ENCODE measurements around the gene MAP3K2. TPM values are rescaled to one million over a fixed set of nuclear protein-coding genes. Genes with fewer than 3 reads are reported as not detected.

Gene MAP3K2
- total and polyA plus RNA-seq, 2 of the 4 experiments (the other 2 are of a cell fraction), result 6.2 to 30.8 TPM

DNA sequence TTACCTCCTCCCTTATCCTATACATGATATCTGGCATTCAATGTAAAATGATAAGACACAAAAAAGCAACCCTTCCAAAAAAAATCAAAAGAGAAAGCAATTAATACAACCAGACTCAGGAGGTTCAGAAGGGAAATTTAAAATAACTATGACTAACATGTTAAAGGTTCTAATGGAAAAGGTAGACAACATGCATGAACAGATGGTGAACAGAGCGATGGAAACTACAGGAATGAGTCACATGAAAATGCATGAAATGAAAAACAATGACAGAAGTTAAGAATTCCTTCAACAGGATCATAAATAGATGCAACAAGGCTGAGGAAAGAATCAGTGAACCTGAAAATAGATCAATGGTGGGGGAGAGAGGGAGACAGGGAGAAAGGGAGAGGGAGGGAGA, 67.7 kb downstream of the MAP3K2 start:
- H3K9me3 ChIP-seq (ENCODE audit: control insufficient read depth, insufficient read depth, low read length), result no peaks in the 10 kb centered on the region
- H3K4me2 ChIP-seq (ENCODE audit: low read depth, low read length), result no peak overlapping the region
- H2BK15ac ChIP-seq (ENCODE audit: low read depth, low read length), result no peak overlapping the region
- TF ChIP-seq MAFK (IDR thresholded peaks at IDR 0.05; ENCODE audit: low read depth, low read length), result no peak
- TF ChIP-seq CEBPB (IDR thresholded peaks at IDR 0.05; ENCODE audit: low read depth, low read length), result no peak
- TF ChIP-seq CHD1 (IDR thresholded peaks at IDR 0.05; ENCODE audit: low read depth, low read length), result no peak
- no peak for TF ChIP-seq BHLHE40 (IDR thresholded peaks at IDR 0.05; ENCODE audit: low read depth, low read length)
- TF ChIP-seq NFE2L2 (IDR thresholded peaks at IDR 0.05; ENCODE audit: low read depth, low read length), result no peak
- TF ChIP-seq POLR2A (IDR thresholded peaks at IDR 0.05; ENCODE audit: low read depth, low read length), result no peak
- H3K4me1 ChIP-seq (ENCODE audit: control insufficient read depth, insufficient read depth, low read length), result peaks cover 3% of the 10 kb centered on the region
- H2BK120ac ChIP-seq (ENCODE audit: low read depth, low read length), result peak overlapping the region; percentile 58; the same call in 1 of the 2 replicates
- peaks cover 8 to 15% of the 10 kb centered on the region in 2 experiments for H3K79me1 ChIP-seq (ENCODE audit: low read depth in 1 of 2, low read length in 2 of 2)
- no peaks in the 10 kb centered on the region for H3K27me3 ChIP-seq (ENCODE audit: control insufficient read depth, insufficient read depth, low read length)
- peaks cover 5% of the 10 kb centered on the region; the same call in 1 of the 2 replicates for H4K20me1 ChIP-seq (ENCODE audit: insufficient read depth, low read length)
- WGBS, 2 experiments (ENCODE audit: extremely low coverage in 2 of 2, insufficient read length in 1 of 2), result no CpG with 5 or more reads among the region's 1 CpG
- no peak overlapping the region for H4K91ac ChIP-seq (ENCODE audit: insufficient read depth, low read depth, low read length)
- intact Hi-C loops (cut with micrococcal nuclease) (no loop called here), in situ Hi-C loops (cut with MboI; ENCODE audit: low sequenced_read_pairs) (loop anchor here (5.0 kb wide), 1 partner anchor 157 kb away; no protein-coding TSS in a partner anchor), dilution Hi-C loops (cut with HindIII; ENCODE audit: low sequenced_read_pairs, unreplicated experiment) (no loop called here)
- peak overlapping the region; percentile 52; the same call in 1 of the 2 replicates for H3K18ac ChIP-seq (ENCODE audit: low read depth, low read length)
- no peak overlapping the region; a peak in 1 of 4 replicates for H4K8ac ChIP-seq (ENCODE audit: low read depth in 2 of 2, low read length in 2 of 2)
- H3K36me3 ChIP-seq (ENCODE audit: control insufficient read depth, insufficient read depth, low read length), result peaks cover 23% of the 10 kb centered on the region
- H4K5ac ChIP-seq (ENCODE audit: low read depth, low read length), result no peak overlapping the region; the same call in 1 of the 2 replicates
- POLR2A ChIA-PET (ENCODE audit: unreplicated experiment), result no interaction called here
- H2AK5ac ChIP-seq (ENCODE audit: low read depth, low read length), result no peak overlapping the region
- H2AFZ ChIP-seq (replicated peaks; ENCODE audit: low read length, poor library complexity), result no peak overlapping the region
- H3K27ac ChIP-seq (ENCODE audit: insufficient read depth, low read length), result no peak overlapping the region
- no peak overlapping the region for H3K4ac ChIP-seq (ENCODE audit: low read depth, low read length)
- H3K9me1 ChIP-seq (ENCODE audit: insufficient read depth, low read length), result peaks cover 6% of the 10 kb centered on the region; the same call in 1 of the 2 replicates
- DNase-seq (peak; percentile 11), ATAC-seq (ENCODE audit: low read depth) (no peak)
- H3K4me3 ChIP-seq (ENCODE audit: insufficient read depth, low read depth, low read length), result no peak overlapping the region
- H3K9ac ChIP-seq (ENCODE audit: low read depth, low read length), result no peak overlapping the region
- peak overlapping the region; percentile 78; the same call in 1 of the 2 replicates for H3K14ac ChIP-seq (replicated peaks; ENCODE audit: low read depth, low read length)
- H2BK5ac ChIP-seq (ENCODE audit: low read depth, low read length, poor library complexity, severe bottlenecking), result peak overlapping the region; percentile 77
- no peak overlapping the region for H3K23ac ChIP-seq (ENCODE audit: low read depth, low read length)
- CTCF ChIA-PET, result no interaction called here
- H2BK20ac ChIP-seq (ENCODE audit: low read depth, low read length), result no peak overlapping the region
- H3K56ac ChIP-seq (ENCODE audit: extremely low read depth, insufficient read depth, low read length), result no peak overlapping the region
- no TSS peak for BruUV-seq (replicated peaks)
- no peak overlapping the region for H2AK9ac ChIP-seq (replicated peaks; ENCODE audit: low read depth, low read length, poor library complexity)
